Activated CD8-positive, alpha-beta memory T cell treated with anti-CD3 and anti-CD28 coated beads, Interleukin-2, amount 50 U/mL, for 24 hours (primary cell): ENCODE measurements around the gene STON1.
"Not testable (repeated sequence)": the region's sequence is repeated elsewhere in the genome, so short reads cannot be mapped to it uniquely, and the experiment has no call there.

Experiments
- DNase-seq: peaks from one replicate; pipeline ENCODE4 v3.0.0-alpha.2; 2020; ENCODE audit errors: extremely low read depth

The STON1 gene

GRCh38 chr2:48617618-48618017 lies 87.7 kb downstream of the STON1 start, which contains the start of gene GTF2A1L:
Gene GTF2A1L, plus strand, starts transcription at chr2:48617856. Its CDS starts 19 bp downstream, at chr2:48617875.
- no peak for DNase-seq

DNA sequence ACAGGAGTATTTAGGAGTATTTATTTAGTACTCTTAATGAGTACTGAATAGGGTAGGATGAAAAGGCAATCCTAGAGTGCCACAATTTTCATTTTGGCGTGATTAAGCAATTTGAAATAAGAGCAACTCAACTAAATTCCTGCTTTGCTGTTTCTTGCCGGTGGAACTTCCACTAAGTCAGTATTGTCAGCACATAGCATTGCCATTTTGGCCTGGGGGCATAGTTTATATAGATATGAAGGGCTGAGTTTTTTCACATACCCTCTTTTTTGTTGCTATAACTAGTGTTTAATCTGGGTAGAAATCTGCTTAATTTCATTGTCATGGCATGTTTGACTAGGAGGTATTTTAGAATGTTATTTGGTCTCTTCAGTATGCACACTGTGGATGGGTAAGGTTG lies 89.6 kb downstream of the STON1 start:
- DNase-seq = no peak

DNA sequence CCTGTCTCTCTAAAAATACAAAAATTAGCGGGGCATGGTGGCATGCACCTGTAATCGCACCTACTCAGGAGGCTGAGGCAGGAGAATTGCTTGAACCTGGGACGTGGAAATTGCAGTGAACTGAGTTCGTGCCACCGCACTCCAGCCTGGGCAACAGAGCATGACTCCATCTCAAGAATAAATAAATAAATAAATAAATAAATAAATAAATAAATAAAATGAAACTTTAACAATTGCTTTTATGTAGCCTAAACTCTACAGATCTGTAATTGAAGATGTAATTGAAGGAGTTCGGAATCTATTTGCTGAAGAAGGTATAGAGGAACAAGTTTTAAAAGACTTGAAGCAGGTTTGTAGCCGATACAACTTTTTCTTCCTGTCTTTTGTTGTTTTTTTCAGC lies 90.7 kb downstream of the STON1 start:
- no peak for DNase-seq

DNA sequence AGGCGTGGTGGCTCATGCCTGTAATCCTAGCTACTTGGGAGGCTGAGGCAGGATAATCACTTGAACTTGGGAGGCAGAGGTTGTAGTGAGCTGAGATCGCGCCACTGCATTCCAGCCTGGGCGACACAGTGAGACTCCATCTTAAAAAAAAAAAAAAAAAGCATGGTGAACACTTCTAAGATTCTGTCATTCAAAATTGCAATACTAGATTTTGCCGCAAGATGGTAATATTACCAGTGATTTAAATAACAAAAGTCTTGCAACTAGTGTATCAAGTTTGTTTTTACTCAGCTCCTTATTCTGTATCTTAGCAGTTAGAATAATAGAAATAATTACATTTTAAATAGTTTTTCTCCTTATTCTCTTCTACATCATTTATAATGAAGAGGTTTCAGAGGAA lies 92.7 kb downstream of the STON1 start:
- not testable (repeated sequence) for DNase-seq

DNA sequence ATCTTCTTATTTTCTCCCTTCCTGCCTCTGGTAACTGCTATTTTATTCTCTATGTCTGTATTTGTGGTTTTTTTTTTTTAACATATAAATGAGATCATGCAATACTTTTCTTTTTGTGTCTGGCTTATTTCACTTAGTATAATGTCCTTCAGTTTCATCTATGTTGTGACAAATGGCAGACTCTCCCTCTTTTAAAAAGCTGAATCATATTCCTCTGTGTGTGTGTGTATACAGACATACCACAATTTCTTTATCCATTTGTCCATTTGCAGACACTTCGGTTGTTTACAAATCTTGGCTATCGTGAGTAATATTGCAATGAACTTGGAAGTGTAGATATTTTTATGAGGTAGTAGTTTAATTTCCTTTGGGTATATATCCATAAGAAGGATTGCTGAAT lies 94.7 kb downstream of the STON1 start:
- no peak for DNase-seq

- DNase-seq = no peak
These were observed 96.1 kb downstream of the STON1 start for GRCh38 chr2:48626047-48626446.

- DNase-seq = no peak
These were observed 103.2 kb downstream of the STON1 start for GRCh38 chr2:48633143-48633542.

GRCh38 chr2:48635786-48636185 lies 105.8 kb downstream of the STON1 start:
- no peak for DNase-seq

- DNase-seq = no peak
These were observed 108.3 kb downstream of the STON1 start for GRCh38 chr2:48638261-48638660.
